Measurements from ENCODE around the gene CEP350. TPM values are rescaled to one million over a fixed set of nuclear protein-coding genes. Genes with fewer than 3 reads are reported as not detected.
A peak's percentile ranks its signal among the peaks of the same experiment; 100 is the strongest.

Gene CEP350
- total RNA-seq, 1 experiment from 2014 or later, result 27.6 TPM

DNA sequence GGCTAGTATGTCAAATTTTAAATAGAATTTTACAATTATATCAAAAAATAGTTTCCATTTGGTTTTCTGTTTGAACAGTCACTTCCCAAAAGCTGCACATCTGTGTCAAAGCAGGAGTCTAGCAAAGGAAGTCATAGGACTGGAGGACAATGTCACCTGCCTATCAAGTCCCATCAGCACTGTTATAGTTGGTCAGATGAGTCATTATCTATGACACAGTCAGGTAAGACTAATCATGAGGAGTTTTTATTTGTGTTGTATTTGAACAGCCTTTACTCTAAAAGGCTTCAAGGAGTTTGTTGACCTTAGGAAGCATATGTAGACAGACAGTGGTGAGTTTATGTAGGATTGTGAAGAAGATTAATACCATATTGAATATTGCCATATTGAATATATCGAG, 125.8 kb downstream of the CEP350 start:
- Histone ChIP-seq H3K9me3 (ENCODE audit: control insufficient read depth in 1 of 2, insufficient read depth in 1 of 2, low read depth in 1 of 2, low read length in 2 of 2) (no peaks in the 10 kb centered on the region), H3K4me1 (ENCODE audit: control insufficient read depth in 1 of 2, insufficient read depth in 2 of 2, low read length in 2 of 2) (0 out of 4 replicates have a peak, but pooled peaks cover 0 to 5% of the 10 kb centered on the region in 2 experiments), H4K20me1 (ENCODE audit: insufficient read depth) (0 out of 2 replicates have a peak, but pooled peaks cover 4% of the 10 kb centered on the region), H3K27ac (ENCODE audit: low read depth, low read length) (no peak overlapping the region), H3K79me2 (ENCODE audit: insufficient read depth, low read length) (no peaks in the 10 kb centered on the region), H3K27me3 (ENCODE audit: insufficient read depth, low read length) (no peaks in the 10 kb centered on the region), H2AFZ (ENCODE audit: low read depth, low read length, poor library complexity, severe bottlenecking) (no peak overlapping the region), H3K4me3 (replicated peaks in 1 of 2; ENCODE audit: low read depth in 1 of 2, low read length in 2 of 2) (no peak overlapping the region), H3K4me2 (ENCODE audit: low read length) (no peak overlapping the region), H3K9me2 (ENCODE audit: insufficient read depth) (no peaks in the 10 kb centered on the region), H3K36me3 (ENCODE audit: control insufficient read depth in 1 of 2, insufficient read depth in 2 of 2, low read length in 2 of 2) (peaks cover 0 to 12% of the 10 kb centered on the region in 2 experiments; a peak in 2 of 4 replicates), H3K9ac (ENCODE audit: low read length) (no peak overlapping the region)
- BruUV-seq (replicated peaks), result no TSS peak
- peak; percentile 1 for DNase-seq (ENCODE audit: low read depth, low spot score)
- POLR2A ChIA-PET, result no interaction called here
- RAD21 ChIA-PET (ENCODE audit: low non-redundant PET in 1 of 2, low total read pairs in 2 of 2, uncharacterized antibody in 2 of 2, unreplicated experiment in 2 of 2), result no interaction called here
- intact Hi-C loops (cut with micrococcal nuclease), result no loop called here
- ATAC-seq, result peak; percentile 70
- peak; percentile 33; the same call in 1 of the 2 replicates for TF ChIP-seq FOSL1 (IDR thresholded peaks at IDR 0.05; ENCODE audit: low read depth)
- TF ChIP-seq, protein P1, sequence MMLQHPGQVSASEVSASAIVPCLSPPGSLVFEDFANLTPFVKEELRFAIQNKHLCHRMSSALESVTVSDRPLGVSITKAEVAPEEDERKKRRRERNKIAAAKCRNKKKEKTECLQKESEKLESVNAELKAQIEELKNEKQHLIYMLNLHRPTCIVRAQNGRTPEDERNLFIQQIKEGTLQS (IDR thresholded peaks at IDR 0.05), result no peak
- CTCF ChIA-PET, result no interaction called here

DNA sequence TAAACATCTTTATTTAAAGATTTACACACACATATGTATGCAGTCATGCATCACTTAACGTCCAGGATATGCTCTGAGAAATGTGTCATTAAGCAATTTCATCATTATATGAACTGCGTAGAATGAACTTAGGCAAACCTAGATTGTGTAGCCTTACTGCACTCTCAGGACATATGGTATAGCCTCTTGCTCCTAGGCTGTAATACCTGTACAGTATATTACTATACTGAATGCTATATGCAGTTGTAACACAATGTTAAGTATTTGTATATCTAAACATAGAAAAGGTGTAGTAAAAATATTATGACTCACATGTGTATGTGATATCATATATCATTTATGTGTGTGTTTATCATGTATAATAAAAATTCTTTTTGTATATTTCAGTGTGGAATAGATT, 126.9 kb downstream of the CEP350 start:
- Histone ChIP-seq H3K27me3 (ENCODE audit: insufficient read depth, low read length) (no peaks in the 10 kb centered on the region), H3K36me3 (ENCODE audit: control insufficient read depth in 1 of 2, insufficient read depth in 2 of 2, low read length in 2 of 2) (peaks cover 0 to 9% of the 10 kb centered on the region in 2 experiments; a peak in 2 of 4 replicates), H3K79me2 (ENCODE audit: insufficient read depth, low read length) (no peaks in the 10 kb centered on the region), H3K9me2 (ENCODE audit: insufficient read depth) (no peaks in the 10 kb centered on the region), H3K4me2 (ENCODE audit: low read length) (no peak overlapping the region), H2AFZ (ENCODE audit: low read depth, low read length, poor library complexity, severe bottlenecking) (no peak overlapping the region), H3K4me1 (ENCODE audit: control insufficient read depth in 1 of 2, insufficient read depth in 2 of 2, low read length in 2 of 2) (0 out of 4 replicates have a peak, but pooled peaks cover 0 to 5% of the 10 kb centered on the region in 2 experiments), H3K9ac (ENCODE audit: low read length) (no peak overlapping the region), H3K27ac (ENCODE audit: low read depth, low read length) (no peak overlapping the region), H4K20me1 (ENCODE audit: insufficient read depth) (0 out of 2 replicates have a peak, but pooled peaks cover 4% of the 10 kb centered on the region), H3K9me3 (ENCODE audit: control insufficient read depth in 1 of 2, insufficient read depth in 1 of 2, low read depth in 1 of 2, low read length in 2 of 2) (no peaks in the 10 kb centered on the region), H3K4me3 (replicated peaks in 1 of 2; ENCODE audit: low read depth in 1 of 2, low read length in 2 of 2) (no peak overlapping the region)
- no TSS peak for BruUV-seq (replicated peaks)
- no peak for ATAC-seq
- POLR2A ChIA-PET, result no interaction called here
- no peak for TF ChIP-seq SIN3A (IDR thresholded peaks at IDR 0.05; ENCODE audit: low read depth)
- no peak for TF ChIP-seq EZH2 (IDR thresholded peaks at IDR 0.05)
- TF ChIP-seq TCF7L2 (IDR thresholded peaks at IDR 0.05; ENCODE audit: borderline replicate concordance, extremely low read depth, insufficient read depth, insufficient read length), result no peak
- TF ChIP-seq, protein P2, sequence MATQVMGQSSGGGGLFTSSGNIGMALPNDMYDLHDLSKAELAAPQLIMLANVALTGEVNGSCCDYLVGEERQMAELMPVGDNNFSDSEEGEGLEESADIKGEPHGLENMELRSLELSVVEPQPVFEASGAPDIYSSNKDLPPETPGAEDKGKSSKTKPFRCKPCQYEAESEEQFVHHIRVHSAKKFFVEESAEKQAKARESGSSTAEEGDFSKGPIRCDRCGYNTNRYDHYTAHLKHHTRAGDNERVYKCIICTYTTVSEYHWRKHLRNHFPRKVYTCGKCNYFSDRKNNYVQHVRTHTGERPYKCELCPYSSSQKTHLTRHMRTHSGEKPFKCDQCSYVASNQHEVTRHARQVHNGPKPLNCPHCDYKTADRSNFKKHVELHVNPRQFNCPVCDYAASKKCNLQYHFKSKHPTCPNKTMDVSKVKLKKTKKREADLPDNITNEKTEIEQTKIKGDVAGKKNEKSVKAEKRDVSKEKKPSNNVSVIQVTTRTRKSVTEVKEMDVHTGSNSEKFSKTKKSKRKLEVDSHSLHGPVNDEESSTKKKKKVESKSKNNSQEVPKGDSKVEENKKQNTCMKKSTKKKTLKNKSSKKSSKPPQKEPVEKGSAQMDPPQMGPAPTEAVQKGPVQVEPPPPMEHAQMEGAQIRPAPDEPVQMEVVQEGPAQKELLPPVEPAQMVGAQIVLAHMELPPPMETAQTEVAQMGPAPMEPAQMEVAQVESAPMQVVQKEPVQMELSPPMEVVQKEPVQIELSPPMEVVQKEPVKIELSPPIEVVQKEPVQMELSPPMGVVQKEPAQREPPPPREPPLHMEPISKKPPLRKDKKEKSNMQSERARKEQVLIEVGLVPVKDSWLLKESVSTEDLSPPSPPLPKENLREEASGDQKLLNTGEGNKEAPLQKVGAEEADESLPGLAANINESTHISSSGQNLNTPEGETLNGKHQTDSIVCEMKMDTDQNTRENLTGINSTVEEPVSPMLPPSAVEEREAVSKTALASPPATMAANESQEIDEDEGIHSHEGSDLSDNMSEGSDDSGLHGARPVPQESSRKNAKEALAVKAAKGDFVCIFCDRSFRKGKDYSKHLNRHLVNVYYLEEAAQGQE (IDR thresholded peaks at IDR 0.05; ENCODE audit: low read depth), result no peak
- TF ChIP-seq, protein P3, sequence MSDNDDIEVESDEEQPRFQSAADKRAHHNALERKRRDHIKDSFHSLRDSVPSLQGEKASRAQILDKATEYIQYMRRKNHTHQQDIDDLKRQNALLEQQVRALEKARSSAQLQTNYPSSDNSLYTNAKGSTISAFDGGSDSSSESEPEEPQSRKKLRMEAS (IDR thresholded peaks at IDR 0.05), result no peak
- TF ChIP-seq YY1 (IDR thresholded peaks at IDR 0.05; ENCODE audit: extremely low read depth, insufficient replicate concordance, low read depth, low read length), result no peak
- TF ChIP-seq POLR2AphosphoS5 (IDR thresholded peaks at IDR 0.05; ENCODE audit: low read depth, low read length), result no peak
- no peak for DNase-seq (ENCODE audit: low read depth, low spot score)
- CTCF ChIA-PET, result no interaction called here
- intact Hi-C loops (cut with micrococcal nuclease), result no loop called here
- RAD21 ChIA-PET (ENCODE audit: low non-redundant PET in 1 of 2, low total read pairs in 2 of 2, uncharacterized antibody in 2 of 2, unreplicated experiment in 2 of 2), result no interaction called here

All from HCT116 (cell line).